Neural progenitor cell (in vitro differentiated cells): Measurements from ENCODE around the gene CES3.

Experiments
- EZH2 ChIP-seq: fragments of 200-600 bp; sonication (generic); IDR thresholded peaks from 2 replicates; pipeline ENCODE4 v1.6.1; 2017; ENCODE audit warnings: antibody characterized with exemption, mild to moderate bottlenecking, moderate library complexity
- TF ChIP-seq, protein P1 (sequence below): fragments of 200-600 bp; sonication (generic); IDR thresholded peaks from 2 replicates; pipeline ENCODE4 v1.5.1; 2017; ENCODE audit warnings: antibody characterized with exemption, mild to moderate bottlenecking

DNA sequence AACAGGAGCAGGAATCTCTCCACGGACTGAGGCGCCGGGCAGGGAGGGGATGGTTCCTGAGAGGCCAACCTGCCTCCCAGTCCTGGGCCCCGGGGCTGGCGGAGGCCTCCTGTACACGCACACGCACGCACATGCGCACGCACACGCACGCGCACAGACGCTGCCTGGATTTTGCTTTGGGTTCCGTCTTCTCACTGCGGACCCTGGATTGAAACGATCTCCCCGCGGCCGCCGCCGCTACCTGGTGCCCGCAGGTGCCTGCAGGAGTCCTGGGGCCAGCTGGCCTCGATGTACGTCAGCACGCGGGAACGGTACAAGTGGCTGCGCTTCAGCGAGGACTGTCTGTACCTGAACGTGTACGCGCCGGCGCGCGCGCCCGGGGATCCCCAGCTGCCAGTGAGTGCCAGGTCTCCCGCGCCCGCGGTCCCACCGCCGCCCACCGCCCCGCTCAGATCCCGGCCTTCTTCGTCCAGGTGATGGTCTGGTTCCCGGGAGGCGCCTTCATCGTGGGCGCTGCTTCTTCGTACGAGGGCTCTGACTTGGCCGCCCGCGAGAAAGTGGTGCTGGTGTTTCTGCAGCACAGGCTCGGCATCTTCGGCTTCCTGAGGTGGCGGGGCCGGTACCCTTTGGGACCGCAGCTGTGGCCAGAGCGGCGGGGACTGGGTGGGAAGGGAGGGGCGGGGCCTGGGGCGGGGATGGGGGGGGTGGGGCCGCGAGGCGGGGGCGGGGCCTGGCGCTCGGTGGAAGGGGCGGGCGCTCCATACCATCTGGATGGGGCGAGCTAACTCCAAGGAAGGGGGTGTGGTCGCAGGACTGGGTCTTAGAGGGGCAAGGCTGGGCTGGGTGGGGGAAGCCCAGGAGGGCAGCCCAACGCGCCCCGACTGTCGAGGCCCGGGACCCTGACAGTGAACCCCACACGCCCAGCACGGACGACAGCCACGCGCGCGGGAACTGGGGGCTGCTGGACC, 39.6 kb downstream of the CES3 start:
- TF ChIP-seq, protein P1, sequence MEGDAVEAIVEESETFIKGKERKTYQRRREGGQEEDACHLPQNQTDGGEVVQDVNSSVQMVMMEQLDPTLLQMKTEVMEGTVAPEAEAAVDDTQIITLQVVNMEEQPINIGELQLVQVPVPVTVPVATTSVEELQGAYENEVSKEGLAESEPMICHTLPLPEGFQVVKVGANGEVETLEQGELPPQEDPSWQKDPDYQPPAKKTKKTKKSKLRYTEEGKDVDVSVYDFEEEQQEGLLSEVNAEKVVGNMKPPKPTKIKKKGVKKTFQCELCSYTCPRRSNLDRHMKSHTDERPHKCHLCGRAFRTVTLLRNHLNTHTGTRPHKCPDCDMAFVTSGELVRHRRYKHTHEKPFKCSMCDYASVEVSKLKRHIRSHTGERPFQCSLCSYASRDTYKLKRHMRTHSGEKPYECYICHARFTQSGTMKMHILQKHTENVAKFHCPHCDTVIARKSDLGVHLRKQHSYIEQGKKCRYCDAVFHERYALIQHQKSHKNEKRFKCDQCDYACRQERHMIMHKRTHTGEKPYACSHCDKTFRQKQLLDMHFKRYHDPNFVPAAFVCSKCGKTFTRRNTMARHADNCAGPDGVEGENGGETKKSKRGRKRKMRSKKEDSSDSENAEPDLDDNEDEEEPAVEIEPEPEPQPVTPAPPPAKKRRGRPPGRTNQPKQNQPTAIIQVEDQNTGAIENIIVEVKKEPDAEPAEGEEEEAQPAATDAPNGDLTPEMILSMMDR, result no peak
- no peak for TF ChIP-seq EZH2
